Breast epithelium (tissue), 3 donors: ENCODE measurements around the gene QRICH2.
"Not testable (repeated sequence)": the region's sequence is repeated elsewhere in the genome, so short reads cannot be mapped to it uniquely, and the experiment has no call there.

Source experiments
- POLR2A ChIP-seq: fragments of 450-650 bp; IDR thresholded peaks from one replicate; pipeline ENCODE4 v1.6.1; 2016; ENCODE audit warnings: antibody characterized with exemption, mild to moderate bottlenecking, moderate library complexity
- TF ChIP-seq, protein P1 (sequence below), 3 donors: fragments of 450-650 bp; IDR thresholded peaks; one replicate each; pipeline ENCODE4 v1.5.1; 2016 to 2017; ENCODE audit warnings: antibody characterized with exemption in 3 of 3, mild to moderate bottlenecking in 3 of 3, moderate library complexity in 3 of 3

DNA sequence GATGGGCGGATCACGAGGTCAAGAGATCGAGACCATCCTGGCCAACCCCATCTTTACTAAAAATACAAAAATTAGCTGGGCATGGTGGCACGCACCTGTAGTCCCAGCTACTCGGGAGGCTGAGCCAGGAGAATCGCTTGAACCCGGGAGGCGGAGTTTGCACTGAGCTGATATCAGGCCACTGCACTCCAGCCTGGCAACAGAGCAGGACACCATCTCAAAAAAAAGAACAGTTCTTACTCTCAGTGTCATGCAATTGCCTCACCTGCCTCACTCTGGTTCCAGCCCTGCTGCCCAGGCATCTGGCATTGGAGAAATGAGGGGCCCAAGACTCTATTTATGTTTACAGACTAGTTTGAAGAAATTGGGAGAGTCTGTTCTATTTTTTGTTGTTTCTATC is 63.4 kb downstream of the QRICH2 start:
- TF ChIP-seq, protein P1, sequence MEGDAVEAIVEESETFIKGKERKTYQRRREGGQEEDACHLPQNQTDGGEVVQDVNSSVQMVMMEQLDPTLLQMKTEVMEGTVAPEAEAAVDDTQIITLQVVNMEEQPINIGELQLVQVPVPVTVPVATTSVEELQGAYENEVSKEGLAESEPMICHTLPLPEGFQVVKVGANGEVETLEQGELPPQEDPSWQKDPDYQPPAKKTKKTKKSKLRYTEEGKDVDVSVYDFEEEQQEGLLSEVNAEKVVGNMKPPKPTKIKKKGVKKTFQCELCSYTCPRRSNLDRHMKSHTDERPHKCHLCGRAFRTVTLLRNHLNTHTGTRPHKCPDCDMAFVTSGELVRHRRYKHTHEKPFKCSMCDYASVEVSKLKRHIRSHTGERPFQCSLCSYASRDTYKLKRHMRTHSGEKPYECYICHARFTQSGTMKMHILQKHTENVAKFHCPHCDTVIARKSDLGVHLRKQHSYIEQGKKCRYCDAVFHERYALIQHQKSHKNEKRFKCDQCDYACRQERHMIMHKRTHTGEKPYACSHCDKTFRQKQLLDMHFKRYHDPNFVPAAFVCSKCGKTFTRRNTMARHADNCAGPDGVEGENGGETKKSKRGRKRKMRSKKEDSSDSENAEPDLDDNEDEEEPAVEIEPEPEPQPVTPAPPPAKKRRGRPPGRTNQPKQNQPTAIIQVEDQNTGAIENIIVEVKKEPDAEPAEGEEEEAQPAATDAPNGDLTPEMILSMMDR (IDR thresholded peaks at IDR 0.05): not testable (repeated sequence)
- not testable (repeated sequence) for TF ChIP-seq POLR2A
